ENCODE data around the gene ZC4H2.
"Not testable (repeated sequence)": the region's sequence is repeated elsewhere in the genome, so short reads cannot be mapped to it uniquely, and the experiment has no call there.

ZC4H2 gene

DNA sequence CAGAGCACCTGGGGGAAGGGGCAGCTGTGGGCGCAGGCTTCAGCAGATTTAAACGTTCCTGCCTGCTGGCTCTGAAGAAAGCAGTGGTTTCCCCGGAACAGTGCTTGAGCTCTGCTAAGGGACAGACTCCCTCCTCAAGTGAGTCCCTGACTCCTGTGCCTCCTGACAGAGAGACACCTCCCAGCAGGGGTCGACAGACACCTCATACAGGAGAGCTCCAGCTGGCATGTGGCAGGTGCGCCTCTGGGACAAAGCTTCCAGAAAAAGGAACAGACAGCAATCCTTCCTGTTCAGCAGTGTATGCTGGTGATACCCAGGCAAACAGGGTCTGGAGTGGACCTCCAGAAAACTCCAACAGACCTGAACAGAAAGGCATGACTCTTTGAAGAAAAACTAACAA is 68.1 kb downstream of the ZC4H2 start:
- no peak for DNase-seq
- H3K36me3 ChIP-seq (replicated peaks), result no peaks in the 10 kb centered on the region
- H3K27me3 ChIP-seq (replicated peaks), result no peaks in the 10 kb centered on the region
- TF ChIP-seq CTCF (IDR thresholded peaks at IDR 0.05; ENCODE audit: low read depth, low read length, missing control alignments), result no peak
- no peak overlapping the region for H3K4me3 ChIP-seq (ENCODE audit: low read depth, low read length)
- H3K27ac ChIP-seq, result no peak overlapping the region
- in situ Hi-C loops (cut with HindIII; ENCODE audit: low pct_ligation_motif_present, low sequenced_read_pairs), result no loop called here

GRCh38 chrX:64894454-64895038 is 81.7 kb downstream of the ZC4H2 start:
- in situ Hi-C loops (cut with HindIII; ENCODE audit: low pct_ligation_motif_present, low sequenced_read_pairs), result no loop called here
- DNase-seq, result no peak
- Histone ChIP-seq H3K36me3 (replicated peaks) (no peaks in the 10 kb centered on the region), H3K27me3 (replicated peaks) (no peaks in the 10 kb centered on the region), H3K27ac (no peak overlapping the region), H3K4me3 (ENCODE audit: low read depth, low read length) (no peak overlapping the region)
- peak; percentile 24 for TF ChIP-seq CTCF (IDR thresholded peaks at IDR 0.05; ENCODE audit: low read depth, low read length, missing control alignments)

GRCh38 chrX:64885850-64886249 is 90.4 kb downstream of the ZC4H2 start:
- H3K27me3 ChIP-seq (replicated peaks), result no peaks in the 10 kb centered on the region
- TF ChIP-seq CTCF (IDR thresholded peaks at IDR 0.05; ENCODE audit: low read depth, low read length, missing control alignments), result peak; percentile 56
- DNase-seq, result no peak
- no peak overlapping the region for H3K27ac ChIP-seq
- H3K36me3 ChIP-seq (replicated peaks), result no peaks in the 10 kb centered on the region
- H3K4me3 ChIP-seq (ENCODE audit: low read depth, low read length), result no peak overlapping the region
- in situ Hi-C loops (cut with HindIII; ENCODE audit: low pct_ligation_motif_present, low sequenced_read_pairs), result no loop called here

DNA sequence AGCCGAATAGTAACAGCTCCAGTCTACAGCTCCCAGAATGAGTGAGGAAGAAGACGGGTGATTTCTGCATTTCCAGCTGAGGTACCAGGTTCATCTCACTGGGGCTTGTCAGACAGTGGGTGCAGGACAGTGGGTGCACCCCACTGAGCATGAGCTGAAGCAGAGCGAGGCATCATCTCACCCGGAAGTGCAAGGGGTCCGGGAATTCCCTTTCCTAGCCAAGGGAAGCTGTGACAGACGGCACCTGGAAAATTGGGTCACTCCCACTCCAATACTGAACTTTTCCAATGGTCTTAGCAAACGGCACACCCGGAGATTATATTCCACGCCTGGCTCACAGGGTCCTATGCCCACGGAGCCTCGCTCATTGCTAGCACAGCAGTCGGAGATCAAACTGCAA is 97.5 kb downstream of the ZC4H2 start:
- H3K27me3 ChIP-seq (replicated peaks); DNase-seq; H3K4me3 ChIP-seq (ENCODE audit: low read depth, low read length); in situ Hi-C loops (cut with HindIII; ENCODE audit: low pct_ligation_motif_present, low sequenced_read_pairs); H3K36me3 ChIP-seq (replicated peaks); H3K27ac ChIP-seq: not testable (repeated sequence)

DNA sequence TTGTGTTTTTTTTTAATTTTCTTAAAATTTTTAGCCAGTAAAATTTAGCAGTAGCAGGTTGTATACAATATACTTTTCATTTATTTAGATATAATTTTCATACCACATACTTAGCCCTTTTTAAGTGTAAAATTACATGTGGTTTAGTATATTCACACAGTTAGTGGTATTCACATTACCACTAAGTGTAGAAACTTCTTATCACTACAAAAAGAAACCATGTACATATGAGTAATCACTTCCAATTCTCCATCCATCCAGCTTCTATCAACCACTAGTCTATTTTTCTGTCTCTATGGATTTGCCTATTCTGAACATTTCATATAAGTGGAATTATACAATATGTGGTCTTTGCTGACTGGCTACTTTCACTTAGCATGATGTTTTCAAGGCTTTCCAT is 109.0 kb downstream of the ZC4H2 start:
- H3K36me3 ChIP-seq (replicated peaks), result no peaks in the 10 kb centered on the region
- DNase-seq, result no peak
- no peaks in the 10 kb centered on the region for H3K27me3 ChIP-seq (replicated peaks)
- in situ Hi-C loops (cut with HindIII; ENCODE audit: low pct_ligation_motif_present, low sequenced_read_pairs), result no loop called here
- no peak overlapping the region for H3K4me3 ChIP-seq (ENCODE audit: low read depth, low read length)
- H3K27ac ChIP-seq, result no peak overlapping the region
- TF ChIP-seq CTCF (IDR thresholded peaks at IDR 0.05; ENCODE audit: low read depth, low read length, missing control alignments), result no peak

Measured in brain microvascular endothelial cell (primary cell).